ENCODE data around the gene ACSF3.

The ACSF3 gene

GRCh38 chr16:89173174-89173921 is 79.7 kb downstream of the ACSF3 start (continued):
- TF ChIP-seq SNAI2 (CRISPR knock-in tag; IDR thresholded peaks at IDR 0.05): no peak

- ATAC-seq: no peak
- no peak for TF ChIP-seq POU6F1 (CRISPR knock-in tag; IDR thresholded peaks at IDR 0.05; ENCODE audit: borderline replicate concordance, low read depth)
- TF ChIP-seq SNAI2 (CRISPR knock-in tag; IDR thresholded peaks at IDR 0.05): no peak
- no peak for TF ChIP-seq ZFP3 (CRISPR knock-in tag; IDR thresholded peaks at IDR 0.05)
- no peak for TF ChIP-seq ESRRG (CRISPR knock-in tag; IDR thresholded peaks at IDR 0.05)
- TF ChIP-seq ZNF70 (CRISPR knock-in tag; IDR thresholded peaks at IDR 0.05): no peak
- no peak for TF ChIP-seq RARB (CRISPR knock-in tag; IDR thresholded peaks at IDR 0.05)
- no peak for TF ChIP-seq CSRNP3 (CRISPR knock-in tag; IDR thresholded peaks at IDR 0.05)
These were observed 80.6 kb downstream of the ACSF3 start for GRCh38 chr16:89174055-89174827.

GRCh38 chr16:89174877-89175276 is 81.2 kb downstream of the ACSF3 start:
- TF ChIP-seq ZNF565 (CRISPR knock-in tag; conservative IDR thresholded peaks at IDR 0.05; ENCODE audit: low read depth) (no peak), CSRNP3 (CRISPR knock-in tag; IDR thresholded peaks at IDR 0.05) (no peak), ZNF70 (CRISPR knock-in tag; IDR thresholded peaks at IDR 0.05) (no peak), ARNTL (CRISPR knock-in tag; IDR thresholded peaks at IDR 0.05; ENCODE audit: borderline replicate concordance, low read depth) (no peak), POU6F1 (CRISPR knock-in tag; IDR thresholded peaks at IDR 0.05; ENCODE audit: borderline replicate concordance, low read depth) (no peak), BACH2 (CRISPR knock-in tag; IDR thresholded peaks at IDR 0.05; ENCODE audit: borderline replicate concordance) (no peak), ZNF8 (CRISPR knock-in tag; IDR thresholded peaks at IDR 0.05) (no peak), ISL1 (CRISPR knock-in tag; IDR thresholded peaks at IDR 0.05) (no peak), OSR1 (CRISPR knock-in tag; IDR thresholded peaks at IDR 0.05) (no peak), PATZ1 (CRISPR knock-in tag; IDR thresholded peaks at IDR 0.05; ENCODE audit: borderline replicate concordance) (no peak), TSHZ2 (CRISPR knock-in tag; IDR thresholded peaks at IDR 0.05) (no peak), CSDC2 (CRISPR knock-in tag; IDR thresholded peaks at IDR 0.05) (no peak), ZFP30 (CRISPR knock-in tag; IDR thresholded peaks at IDR 0.05) (no peak), ESRRG (CRISPR knock-in tag; IDR thresholded peaks at IDR 0.05) (no peak), PPARA (CRISPR knock-in tag; IDR thresholded peaks at IDR 0.05; ENCODE audit: borderline replicate concordance) (no peak)

More at GRCh38 chr16:89174877-89175276, 81.2 kb downstream of the ACSF3 start:
- ATAC-seq: no peak

All from SK-N-SH treated with all-trans-retinoic acid at 6 μM for 48 hours (cell line).